MCF 10A (cell line): ENCODE data around the gene DSPP. TPM values are rescaled to one million over a fixed set of nuclear protein-coding genes. Genes with fewer than 3 reads are reported as not detected.

Source experiments
- BruUV-seq: library from RNA; stranded (reverse); fragments of 400-500 nt; replicated peaks from 2 replicates; lab custom pipeline; 2021; lab: Mats Ljungman, UMichigan
- CTCF ChIA-PET: fragments of 300-600 bp; sonication (Branson Sonifier 250); formaldehyde crosslinking; extraction: SDS; loops from one replicate; lab custom pipeline; 2021; ENCODE audit warnings: antibody characterized with exemption, inconsistent platforms; lab: Yijun Ruan, JAX
- POLR2A ChIA-PET: fragments of 300-600, 350-650 bp; sonication (Branson Sonifier 250); formaldehyde crosslinking; extraction: SDS; loops from one replicate; lab custom pipeline; 2020; ENCODE audit warnings: antibody characterized with exemption, inconsistent platforms; lab: Yijun Ruan, JAX
- DNase-seq: peaks from one replicate; pipeline ENCODE4 v3.0.0-alpha.2; 2018; ENCODE audit not compliant: unreplicated experiment
- H3K27ac Mint-ChIP-seq: one replicate; pipeline ENCODE4 v1.8.0; 2022; ENCODE audit warnings: mild to moderate bottlenecking, low read depth, mixed read lengths; ENCODE audit not compliant: unreplicated experiment
- H3K27me3 Mint-ChIP-seq: one replicate; pipeline ENCODE4 v1.8.0; 2022; ENCODE audit warnings: mixed read lengths; ENCODE audit not compliant: insufficient read depth, unreplicated experiment
- H3K36me3 Mint-ChIP-seq: one replicate; pipeline ENCODE4 v1.8.0; 2022; ENCODE audit warnings: mild to moderate bottlenecking, moderate library complexity, mixed read lengths; ENCODE audit not compliant: insufficient read depth, unreplicated experiment
- H3K4me1 Mint-ChIP-seq: one replicate; pipeline ENCODE4 v1.8.0; 2022; ENCODE audit warnings: mixed read lengths; ENCODE audit not compliant: insufficient read depth, unreplicated experiment
- H3K4me3 Mint-ChIP-seq: one replicate; pipeline ENCODE4 v1.8.0; 2022; ENCODE audit warnings: mild to moderate bottlenecking, moderate library complexity, mixed read lengths; ENCODE audit not compliant: unreplicated experiment
- H3K9me3 Mint-ChIP-seq: one replicate; pipeline ENCODE4 v1.8.0; 2022; ENCODE audit warnings: mixed read lengths; ENCODE audit not compliant: unreplicated experiment
- intact Hi-C: fragments of 100-400 bp; cut with micrococcal nuclease; formaldehyde crosslinking; loops from 2 replicates; pipeline ENCODE4 v1.14.1; 2022
- total RNA-seq: library from RNA; stranded (reverse); gene quantifications from 2 replicates; pipeline ENCODE4 v1.2.3, GENCODE V29; 2022
- TF ChIP-seq, protein P1 (sequence below): fragments of 200-600 bp; IDR thresholded peaks from one replicate; pipeline ENCODE4 v1.8.0; 2022; ENCODE audit warnings: antibody characterized with exemption, mild to moderate bottlenecking; ENCODE audit not compliant: unreplicated experiment

The DSPP gene
- total RNA-seq, 1 experiment from 2014 or later, result not detected

DNA sequence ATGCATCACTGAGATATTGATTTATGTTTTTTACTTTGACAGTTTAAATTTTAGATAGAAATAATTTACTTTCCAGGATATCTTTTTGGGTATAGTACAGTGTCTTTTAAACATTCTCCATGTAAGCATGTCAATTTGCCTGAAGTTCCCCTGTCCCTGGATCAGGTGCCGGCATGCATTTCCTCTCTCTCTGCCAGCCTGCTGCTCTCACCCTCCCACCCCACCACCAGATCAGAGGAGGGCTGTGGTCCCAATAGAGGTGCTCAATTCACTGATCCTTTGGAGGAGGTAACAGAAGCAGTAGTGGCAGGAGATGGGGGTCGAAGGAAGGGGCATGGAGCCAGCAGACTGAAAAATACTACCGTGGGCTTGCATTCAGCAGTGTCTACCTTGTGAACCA is 28.3 kb upstream of the DSPP start:
- Mint-ChIP-seq H3K9me3 (no peaks in the 10 kb centered on the region), H3K27me3 (no peaks in the 10 kb centered on the region), H3K4me1 (peaks cover 9% of the 10 kb centered on the region), H3K27ac (no peak overlapping the region), H3K4me3 (no peak overlapping the region), H3K36me3 (no peaks in the 10 kb centered on the region)
- DNase-seq, result no peak
- BruUV-seq, result no TSS peak
- ChIA-PET POLR2A (no interaction called here), CTCF (no interaction called here)
- intact Hi-C loops, result no loop called here
- TF ChIP-seq, protein P1, sequence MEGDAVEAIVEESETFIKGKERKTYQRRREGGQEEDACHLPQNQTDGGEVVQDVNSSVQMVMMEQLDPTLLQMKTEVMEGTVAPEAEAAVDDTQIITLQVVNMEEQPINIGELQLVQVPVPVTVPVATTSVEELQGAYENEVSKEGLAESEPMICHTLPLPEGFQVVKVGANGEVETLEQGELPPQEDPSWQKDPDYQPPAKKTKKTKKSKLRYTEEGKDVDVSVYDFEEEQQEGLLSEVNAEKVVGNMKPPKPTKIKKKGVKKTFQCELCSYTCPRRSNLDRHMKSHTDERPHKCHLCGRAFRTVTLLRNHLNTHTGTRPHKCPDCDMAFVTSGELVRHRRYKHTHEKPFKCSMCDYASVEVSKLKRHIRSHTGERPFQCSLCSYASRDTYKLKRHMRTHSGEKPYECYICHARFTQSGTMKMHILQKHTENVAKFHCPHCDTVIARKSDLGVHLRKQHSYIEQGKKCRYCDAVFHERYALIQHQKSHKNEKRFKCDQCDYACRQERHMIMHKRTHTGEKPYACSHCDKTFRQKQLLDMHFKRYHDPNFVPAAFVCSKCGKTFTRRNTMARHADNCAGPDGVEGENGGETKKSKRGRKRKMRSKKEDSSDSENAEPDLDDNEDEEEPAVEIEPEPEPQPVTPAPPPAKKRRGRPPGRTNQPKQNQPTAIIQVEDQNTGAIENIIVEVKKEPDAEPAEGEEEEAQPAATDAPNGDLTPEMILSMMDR, result no peak

DNA sequence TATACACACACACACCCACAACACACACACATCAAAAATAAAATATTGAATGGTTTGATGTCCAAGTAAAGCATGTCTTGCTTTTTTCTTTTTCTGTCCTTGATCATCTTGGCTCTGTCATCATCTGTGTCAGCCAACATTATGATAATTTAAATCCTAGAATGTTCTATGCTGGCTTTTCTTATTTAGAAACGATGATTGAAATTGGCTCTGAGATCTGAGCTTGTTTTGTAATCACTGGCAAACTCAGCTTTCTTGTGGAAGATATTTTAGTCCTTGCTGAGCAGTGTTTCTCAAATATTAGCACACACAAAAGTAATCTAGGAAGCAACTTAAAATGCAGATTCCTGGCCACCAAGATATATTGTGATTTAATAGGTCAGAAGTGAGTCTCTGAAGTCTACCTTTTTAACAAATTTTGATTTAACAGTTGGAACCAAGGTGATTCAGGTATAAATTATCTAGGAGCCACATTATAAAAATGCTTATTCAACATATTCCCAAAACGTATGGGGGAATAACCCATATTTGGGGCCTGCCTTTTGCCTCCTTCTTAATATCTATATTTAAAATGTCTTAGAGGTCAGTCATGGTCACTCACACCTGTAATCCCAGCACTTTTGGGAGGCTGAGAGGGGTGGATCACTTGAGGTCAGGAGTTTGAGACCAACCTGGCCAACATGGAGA is 24.0 kb upstream of the DSPP start:
- Mint-ChIP-seq H3K27me3 (no peaks in the 10 kb centered on the region), H3K27ac (no peak overlapping the region), H3K4me3 (no peak overlapping the region), H3K4me1 (peaks cover under 1% of the 10 kb centered on the region), H3K9me3 (peaks cover 8% of the 10 kb centered on the region), H3K36me3 (no peaks in the 10 kb centered on the region)
- CTCF ChIA-PET, result no interaction called here
- TF ChIP-seq, protein P1, result no peak
- BruUV-seq, result no TSS peak
- intact Hi-C loops, result no loop called here
- POLR2A ChIA-PET, result no interaction called here
- no peak for DNase-seq

DNA sequence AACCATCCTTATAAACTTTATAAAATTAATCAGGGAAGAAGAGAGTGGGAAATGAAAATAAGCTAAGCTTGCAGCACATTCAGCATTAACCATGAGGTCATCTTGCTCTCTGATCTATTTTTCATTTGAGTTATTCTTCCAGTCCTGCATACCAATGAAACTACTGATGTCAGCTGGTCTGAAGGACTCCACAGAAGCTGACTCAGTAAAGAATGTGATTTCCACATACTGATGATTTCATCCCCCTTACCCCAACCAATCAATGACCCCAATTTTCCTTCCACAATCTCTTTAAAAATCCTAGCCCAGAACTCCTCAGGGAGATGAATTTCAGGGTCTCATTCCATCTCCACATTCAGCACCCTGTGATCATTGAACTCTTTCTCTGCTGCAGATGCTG is 18.8 kb upstream of the DSPP start:
- ChIA-PET CTCF (interaction anchor here (1.5 kb wide), 1 partner anchor 249 kb away, joined by 4 read pairs; no protein-coding TSS in a partner anchor), POLR2A (interaction anchor here (0.6 to 1.3 kb wide), 3 partner anchors 12 to 151 kb away, joined by 3 to 5 read pairs (median 4); no protein-coding TSS in a partner anchor)
- Mint-ChIP-seq H3K4me3 (no peak overlapping the region), H3K9me3 (peaks cover 8% of the 10 kb centered on the region), H3K36me3 (no peaks in the 10 kb centered on the region), H3K27me3 (no peaks in the 10 kb centered on the region), H3K27ac (no peak overlapping the region), H3K4me1 (peaks cover 8% of the 10 kb centered on the region)
- TF ChIP-seq, protein P1, result no peak
- intact Hi-C loops, result loop anchor here (1.0 kb wide), 1 partner anchor 33 kb away; no protein-coding TSS in a partner anchor
- no TSS peak for BruUV-seq
- DNase-seq, result peak; percentile 69

DNA sequence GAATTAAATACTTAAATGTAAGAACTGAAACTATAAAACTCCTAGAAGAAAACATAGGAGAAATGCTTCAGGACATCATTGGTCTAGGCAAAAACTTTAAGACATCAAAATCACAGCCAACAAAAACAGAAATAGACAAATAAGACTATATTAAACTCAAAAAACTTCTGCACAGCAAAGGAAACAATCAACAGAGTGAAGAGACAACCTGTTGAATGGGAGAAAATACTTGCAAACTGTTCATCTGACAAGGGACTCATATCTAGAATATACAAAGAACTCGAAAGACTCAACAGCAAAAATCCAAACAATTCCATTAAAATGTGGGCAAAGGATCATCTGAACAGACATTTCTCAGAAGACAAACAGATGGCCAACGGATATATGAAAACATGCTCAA is 16.2 kb upstream of the DSPP start:
- CTCF ChIA-PET, result no interaction called here
- POLR2A ChIA-PET, result no interaction called here
- H3K27ac Mint-ChIP-seq, result no peak overlapping the region
- no peaks in the 10 kb centered on the region for H3K36me3 Mint-ChIP-seq
- no peak for DNase-seq
- BruUV-seq, result no TSS peak
- TF ChIP-seq, protein P1, result no peak
- intact Hi-C loops, result no loop called here
- H3K4me3 Mint-ChIP-seq, result no peak overlapping the region
- no peaks in the 10 kb centered on the region for H3K9me3 Mint-ChIP-seq
- H3K4me1 Mint-ChIP-seq, result peaks cover 8% of the 10 kb centered on the region
- H3K27me3 Mint-ChIP-seq, result no peaks in the 10 kb centered on the region
